ENCODE data around the gene FARP2.

FARP2 gene

GRCh38 chr2:241454837-241455485 lies 98.9 kb downstream of the FARP2 start:
- no peak for DNase-seq (ENCODE audit: low read depth)

DNA sequence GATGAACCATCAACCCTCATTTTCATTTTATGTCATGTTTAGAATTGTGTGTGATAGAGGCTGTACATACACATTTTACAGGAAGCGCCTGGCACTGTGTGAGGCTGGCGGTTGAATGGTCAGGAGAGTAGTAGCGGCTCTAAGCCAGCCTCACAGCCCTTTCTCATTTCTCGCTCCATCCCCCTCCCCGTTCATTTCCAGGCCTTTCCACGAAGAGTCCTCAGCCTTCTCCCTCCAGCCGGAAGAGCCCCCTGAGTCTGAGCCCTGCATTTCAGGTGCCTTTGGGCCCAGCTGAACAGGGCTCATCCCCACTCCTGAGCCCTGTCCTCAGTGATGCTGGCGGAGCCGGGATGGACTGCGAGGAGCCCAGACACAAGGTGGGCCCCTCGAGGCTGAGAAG lies 100.5 kb downstream of the FARP2 start:
- no peak for DNase-seq (ENCODE audit: low read depth)

GRCh38 chr2:241458687-241459086 lies 102.6 kb downstream of the FARP2 start:
- DNase-seq (ENCODE audit: low read depth), result no peak

DNA sequence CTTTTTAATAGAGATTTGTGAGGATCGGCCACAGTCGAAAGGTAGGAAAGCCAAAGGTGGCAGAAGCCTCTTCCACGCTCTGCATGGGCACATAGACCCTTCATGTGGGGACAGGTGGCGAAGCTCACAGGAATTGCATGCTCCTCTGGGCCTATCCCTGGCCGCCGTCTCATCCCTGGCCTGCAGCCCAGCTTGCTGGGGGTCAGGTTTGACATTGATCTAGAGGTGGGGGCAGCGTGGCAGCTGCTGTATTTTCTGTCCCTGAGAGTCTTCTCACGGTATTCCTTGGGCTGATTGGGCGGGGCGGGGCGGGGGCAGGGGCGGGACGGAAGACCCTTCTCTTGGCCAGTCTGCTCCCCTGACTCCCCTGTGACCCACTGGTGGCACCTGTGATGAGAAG lies 103.4 kb downstream of the FARP2 start:
- no peak for DNase-seq (ENCODE audit: low read depth)

DNA sequence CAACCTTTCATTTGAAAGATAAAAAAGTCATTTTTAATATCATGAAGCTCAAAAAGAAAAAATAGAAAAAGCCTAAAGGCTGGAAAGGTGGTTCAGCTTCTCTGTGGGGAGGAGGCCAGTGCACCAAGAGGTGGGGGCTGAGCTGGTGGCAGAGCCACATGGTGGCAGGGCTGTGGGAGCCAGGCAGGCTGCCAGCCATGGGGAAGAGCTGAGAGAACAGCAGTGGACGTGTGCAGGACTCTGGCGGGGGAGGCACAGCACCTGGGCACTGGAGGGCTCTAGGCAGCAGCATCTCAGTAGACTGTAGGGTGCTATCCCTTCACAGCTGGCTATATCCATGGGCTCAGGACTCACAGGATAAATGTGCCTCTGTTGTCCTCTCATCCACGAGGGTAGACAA lies 104.5 kb downstream of the FARP2 start:
- no peak for DNase-seq (ENCODE audit: low read depth)

- DNase-seq (ENCODE audit: low read depth), result no peak
These were observed 105.9 kb downstream of the FARP2 start for GRCh38 chr2:241461693-241462677.

- DNase-seq (ENCODE audit: low read depth), result no peak
These were observed 107.4 kb downstream of the FARP2 start for GRCh38 chr2:241463276-241464135.

- no peak for DNase-seq (ENCODE audit: low read depth)
These were observed 109.5 kb downstream of the FARP2 start for GRCh38 chr2:241465543-241465942.

DNA sequence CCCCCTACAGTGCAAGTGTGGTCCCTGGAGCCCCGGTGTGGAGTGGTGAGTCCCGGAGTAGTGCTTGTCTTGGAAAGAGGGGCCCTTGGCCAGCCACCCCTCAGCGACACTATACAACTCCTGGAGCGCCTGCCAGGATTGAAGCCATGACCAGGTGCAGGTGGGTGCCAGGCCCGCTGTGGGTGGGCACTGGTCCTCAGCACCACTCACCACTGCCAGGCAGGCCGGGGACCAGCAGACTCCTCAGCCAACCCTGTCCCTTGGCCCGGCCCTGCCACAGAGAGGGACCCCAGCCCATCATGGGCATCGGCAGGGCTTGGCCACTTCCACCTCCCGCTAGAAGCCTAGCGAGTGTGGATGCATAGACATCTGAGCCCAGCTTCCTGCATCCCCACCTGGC lies 110.1 kb downstream of the FARP2 start:
- no peak for DNase-seq (ENCODE audit: low read depth)

- no peak for DNase-seq (ENCODE audit: low read depth)
These were observed 111.8 kb downstream of the FARP2 start for GRCh38 chr2:241467777-241468475.

DNA sequence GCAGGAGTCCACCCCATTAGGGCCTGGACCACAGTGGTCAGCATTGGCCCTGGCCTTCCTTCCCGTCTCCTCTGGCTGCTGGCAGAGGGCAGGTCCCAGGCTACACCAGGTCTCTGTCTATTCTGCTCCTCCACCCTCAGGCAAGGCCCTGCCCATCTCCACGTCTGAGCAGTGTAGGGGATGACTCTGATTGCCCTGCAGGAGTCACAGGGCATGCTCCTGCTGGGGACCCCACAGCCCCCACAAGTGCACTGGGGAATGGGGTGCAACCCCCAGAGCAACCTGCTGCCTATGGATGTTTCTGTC lies 112.3 kb downstream of the FARP2 start:
- no peak for DNase-seq (ENCODE audit: low read depth)

- no peak for DNase-seq (ENCODE audit: low read depth)
These were observed 113.7 kb downstream of the FARP2 start for GRCh38 chr2:241469746-241470145.

DNA sequence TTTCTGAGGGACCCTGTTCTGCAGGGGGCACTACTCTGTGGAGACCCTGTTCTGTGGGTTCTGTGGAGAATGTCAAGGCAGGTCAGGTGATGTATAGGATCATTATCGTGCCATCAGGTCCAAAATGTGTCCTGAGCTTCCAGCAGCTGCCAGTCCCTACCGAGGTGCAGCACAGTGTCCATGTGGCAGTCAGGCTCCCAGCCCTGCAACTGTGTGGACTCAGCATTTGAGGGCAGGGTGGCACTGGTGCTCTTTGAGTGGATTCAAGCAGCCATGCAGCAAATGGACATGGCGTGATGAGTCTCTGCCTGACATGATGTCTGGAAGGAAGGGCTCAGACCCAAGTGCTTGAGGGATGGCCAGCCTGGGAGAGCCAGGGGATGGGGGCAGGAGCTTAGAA lies 117.3 kb downstream of the FARP2 start:
- no peak for DNase-seq (ENCODE audit: low read depth)

DNA sequence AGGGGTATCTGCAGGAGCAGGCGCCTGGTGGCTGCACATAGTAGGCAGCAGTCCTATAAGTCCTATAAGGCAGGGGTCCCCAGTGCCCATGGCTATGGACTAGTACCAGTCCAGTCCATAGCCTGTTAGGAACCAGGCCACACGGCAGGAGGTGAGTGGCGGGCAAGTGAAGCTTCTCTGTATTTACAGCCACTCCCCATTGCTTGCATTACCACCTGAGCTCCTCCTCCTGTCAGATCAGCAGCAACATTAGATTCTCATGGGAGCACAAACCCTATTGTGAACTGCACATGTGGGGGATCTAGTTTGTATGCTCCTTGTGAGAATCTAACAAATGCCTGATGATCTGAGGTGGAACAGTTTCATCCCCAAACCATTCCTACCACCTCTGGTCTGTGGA lies 119.2 kb downstream of the FARP2 start:
- DNase-seq (ENCODE audit: low read depth), result no peak

DNA sequence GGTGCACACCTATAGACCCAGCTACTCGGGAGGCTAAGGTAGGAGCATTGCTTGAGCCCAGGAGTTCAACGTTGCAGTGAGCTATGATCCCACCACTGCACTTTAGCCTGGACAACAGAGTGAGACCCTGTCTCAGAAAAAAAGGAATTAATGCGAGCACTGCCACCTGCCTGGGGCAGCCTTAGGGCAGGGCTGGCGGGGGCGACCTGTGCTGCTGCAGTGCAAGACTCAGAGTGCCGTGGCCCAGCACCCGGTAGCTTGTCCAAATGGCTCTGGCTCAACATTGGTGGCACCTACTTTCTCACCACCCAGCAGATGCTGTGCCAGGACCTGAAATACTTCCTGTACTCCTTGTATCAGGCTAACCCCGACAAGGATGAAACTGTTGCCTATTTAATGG lies 122.1 kb downstream of the FARP2 start:
- no peak for DNase-seq (ENCODE audit: low read depth)

DNA sequence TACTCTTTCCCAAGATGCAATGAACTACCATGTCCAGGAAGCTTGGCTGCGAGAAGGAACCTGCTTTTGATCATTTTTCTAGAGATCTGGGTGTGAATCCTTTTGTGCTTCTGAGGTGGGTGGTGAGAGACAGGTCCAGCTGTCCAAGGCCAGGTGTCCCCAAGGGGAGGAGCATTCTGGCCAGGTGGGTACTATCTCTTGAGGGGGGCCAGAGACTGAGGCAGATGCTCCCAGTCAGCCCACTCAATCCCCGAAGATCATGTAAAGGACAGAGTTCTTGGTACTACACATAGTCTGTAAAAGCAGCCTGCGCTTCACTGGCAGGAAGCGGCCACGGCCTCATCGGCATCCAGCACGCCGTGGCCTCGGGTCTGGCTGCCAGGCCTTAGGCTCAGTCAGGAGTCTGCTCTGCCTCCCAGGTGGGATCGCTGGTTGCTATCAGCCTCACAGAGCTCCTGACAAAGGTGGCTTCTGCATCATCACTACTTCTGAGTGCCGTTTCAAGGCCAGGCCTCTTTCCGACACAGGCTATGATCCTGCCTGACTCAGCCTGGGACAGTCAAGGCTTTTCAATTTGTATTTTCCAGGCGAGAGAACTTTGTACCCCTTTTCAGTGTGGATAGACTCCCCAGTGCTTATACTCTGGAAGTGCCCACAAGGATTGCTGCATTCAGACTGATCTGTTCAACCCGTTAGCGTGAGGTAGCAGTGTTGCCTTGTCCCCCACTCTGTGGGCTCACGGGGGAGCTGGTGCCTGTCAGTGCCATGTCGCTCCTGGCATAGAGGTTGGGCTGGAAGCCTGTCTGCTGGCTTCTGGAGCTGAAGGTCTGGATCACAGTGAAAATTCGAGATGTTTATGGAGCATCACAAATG lies 123.2 kb downstream of the FARP2 start:
- DNase-seq (ENCODE audit: low read depth), result no peak

GRCh38 chr2:241481687-241482086 lies 125.6 kb downstream of the FARP2 start:
- DNase-seq (ENCODE audit: low read depth), result no peak

- no peak for DNase-seq (ENCODE audit: low read depth)
These were observed 126.3 kb downstream of the FARP2 start for GRCh38 chr2:241482126-241482955.

GRCh38 chr2:241483305-241483704 lies 127.2 kb downstream of the FARP2 start:
- no peak for DNase-seq (ENCODE audit: low read depth)

Data from EH (cell line).